GM21576 (cell line): ENCODE measurements around the gene NOXA1.
A peak's percentile ranks its signal among the peaks of the same experiment; 100 is the strongest.

Experiments
- ATAC-seq: cut with Tn5 transposase; IDR thresholded peaks from one replicate; pipeline ENCODE4 v1.9.1; 2021; ENCODE audit warnings: mild to moderate bottlenecking, moderate library complexity; ENCODE audit not compliant: unreplicated experiment

Gene NOXA1

DNA sequence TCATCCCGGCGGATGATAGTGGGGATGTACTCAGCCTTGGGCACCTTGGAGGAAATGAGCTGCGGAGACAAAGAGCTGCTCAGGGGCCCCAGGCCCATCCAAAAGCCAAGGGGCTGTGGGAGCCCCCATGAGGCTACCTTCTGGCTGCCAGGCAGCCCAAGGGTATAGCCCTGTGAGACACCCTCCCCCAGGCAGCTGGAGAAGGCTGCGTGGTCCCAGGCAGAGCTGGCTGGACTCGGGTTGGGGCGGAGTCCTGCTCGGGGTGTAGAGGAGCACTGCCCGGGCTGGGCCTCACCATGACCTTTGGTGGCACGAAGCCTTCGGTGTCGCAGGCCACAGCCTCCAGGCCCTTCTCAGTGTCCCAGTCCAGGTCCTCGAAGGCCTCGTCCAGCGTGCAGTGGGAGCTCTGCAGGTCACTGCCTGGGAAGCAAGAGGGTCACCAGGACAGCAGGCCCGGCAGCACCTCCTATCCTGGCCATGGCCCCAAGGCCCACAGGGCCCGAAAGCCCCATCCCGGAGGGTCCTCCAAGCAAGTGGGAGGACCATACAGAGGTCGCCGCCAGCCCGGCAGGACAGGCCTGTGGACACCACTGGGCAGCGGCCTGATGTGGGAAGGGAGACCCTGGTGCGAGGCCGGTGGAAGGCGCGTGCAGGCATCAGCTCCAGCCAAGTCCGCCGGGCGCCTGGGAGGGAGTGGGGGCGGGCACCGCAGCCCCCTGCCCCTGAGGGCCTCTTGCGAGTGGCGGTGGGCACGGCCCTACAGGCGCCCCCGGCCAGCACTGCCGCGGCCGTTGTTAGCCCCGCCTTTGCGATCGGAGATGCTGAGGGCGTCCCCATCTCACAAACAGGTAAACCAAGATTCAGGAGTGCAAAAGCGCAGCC lies 29.8 kb downstream of the NOXA1 start:
- ATAC-seq = no peak

DNA sequence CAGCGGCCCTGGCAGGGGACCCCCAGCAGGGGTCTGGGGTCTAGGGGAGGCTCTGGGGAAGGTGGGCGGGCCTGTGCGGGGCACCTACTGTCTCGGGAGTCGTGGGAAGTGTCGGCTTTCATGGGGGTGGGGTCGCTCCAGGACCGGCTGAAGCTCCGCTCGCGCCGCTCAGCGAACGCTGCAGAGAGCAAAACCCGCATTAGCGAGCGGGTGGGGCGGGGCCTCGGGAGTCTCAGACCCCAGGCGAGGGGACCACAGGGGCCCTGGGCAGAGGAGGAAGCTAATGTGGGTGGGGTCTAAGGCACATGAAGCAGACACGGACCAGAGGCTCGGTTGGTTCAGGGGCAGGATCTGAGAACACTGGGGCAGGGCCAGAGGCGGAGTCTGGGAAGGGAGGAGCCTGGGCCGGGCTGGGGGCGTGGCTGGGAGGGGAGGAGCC lies 30.5 kb downstream of the NOXA1 start:
- peak; percentile 46 for ATAC-seq

DNA sequence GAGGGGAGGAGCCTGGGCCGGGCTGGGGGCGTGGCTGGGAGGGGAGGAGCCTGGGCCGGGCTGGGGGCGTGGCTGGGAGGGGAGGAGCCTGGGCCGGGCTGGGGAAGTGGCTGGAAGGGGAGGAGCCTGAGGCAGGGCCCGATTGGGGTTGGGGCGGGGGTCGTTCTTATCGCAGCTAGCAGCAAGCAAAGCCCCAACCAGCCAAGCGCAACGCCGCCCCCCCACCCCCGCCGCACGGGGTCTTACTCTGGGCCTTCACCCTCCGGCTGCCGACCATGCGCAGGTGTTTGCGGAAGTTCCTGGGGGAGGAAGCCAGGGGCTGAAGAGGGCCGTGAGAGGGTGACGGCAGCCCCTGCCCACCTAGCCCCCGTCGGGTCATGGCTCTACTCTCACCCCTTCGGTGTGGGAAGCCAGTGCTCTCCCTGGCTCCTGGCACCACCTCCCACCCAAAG lies 31.0 kb downstream of the NOXA1 start:
- ATAC-seq = no peak

DNA sequence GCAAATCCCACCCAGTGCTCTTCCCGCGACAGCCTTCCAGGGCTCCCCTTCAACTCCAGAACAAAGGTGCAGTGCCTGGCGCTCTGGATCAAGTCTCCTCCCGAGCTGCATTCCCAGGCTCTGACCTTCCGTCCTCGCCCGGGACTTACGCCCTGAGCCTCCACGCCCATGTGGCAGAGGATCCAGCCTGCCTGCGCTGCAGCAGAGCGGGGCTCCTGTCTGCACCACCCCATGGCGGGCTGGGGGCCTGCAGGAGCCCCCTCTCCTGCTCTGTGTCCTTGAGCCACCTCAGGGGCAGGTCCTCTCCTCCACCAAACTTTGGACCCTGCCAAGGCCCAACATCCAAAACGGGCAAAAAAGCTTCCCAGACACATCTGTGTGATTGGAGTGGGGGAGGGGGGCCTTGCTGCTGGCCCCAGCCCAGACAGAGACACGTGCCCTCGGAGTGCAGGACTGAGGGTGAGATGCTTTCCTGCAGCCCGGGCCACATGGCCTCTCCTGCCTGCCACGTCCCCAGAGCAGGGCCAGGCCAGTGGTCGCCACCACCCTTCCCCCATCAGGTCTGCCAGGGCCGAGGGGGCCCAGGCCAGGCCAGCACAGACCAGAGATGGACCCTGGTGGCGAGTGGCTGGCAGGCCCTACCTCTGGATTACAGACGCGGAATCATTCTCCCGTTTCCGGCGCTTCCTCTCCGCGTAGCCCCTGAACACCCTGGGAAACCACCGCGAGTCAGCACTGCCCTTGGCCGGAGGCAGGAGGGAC lies 31.6 kb downstream of the NOXA1 start:
- no peak for ATAC-seq

DNA sequence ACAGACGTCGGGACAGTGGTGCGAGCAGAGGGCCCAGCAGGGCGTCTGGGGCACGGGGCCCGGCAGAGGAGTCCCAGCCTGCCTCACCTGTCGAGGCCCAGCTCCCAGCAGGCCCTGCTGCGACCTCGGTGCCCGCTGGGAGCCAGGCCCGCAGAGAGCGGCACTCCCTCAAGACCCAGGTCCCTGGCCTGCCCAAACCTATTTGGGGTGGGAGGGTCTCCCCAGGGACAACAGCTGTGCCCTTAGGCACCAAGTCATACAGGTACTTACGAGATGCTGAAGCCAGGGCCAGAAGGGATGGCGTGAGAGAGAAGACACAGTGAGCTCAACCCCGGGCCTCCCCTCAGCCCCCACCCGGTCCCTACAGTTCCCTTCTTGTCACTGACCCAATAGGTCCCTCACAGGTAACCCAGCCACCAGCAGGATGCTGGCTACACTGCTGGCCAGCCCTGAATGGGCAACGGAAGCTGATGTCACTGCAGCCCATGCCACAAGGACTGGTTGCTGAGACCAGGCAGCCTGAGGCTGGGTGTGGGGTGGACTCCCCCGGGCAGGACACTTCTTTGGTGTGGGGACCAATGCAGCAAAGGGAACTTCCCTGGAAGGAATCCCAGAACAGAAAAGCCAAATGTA lies 32.3 kb downstream of the NOXA1 start:
- no peak for ATAC-seq

DNA sequence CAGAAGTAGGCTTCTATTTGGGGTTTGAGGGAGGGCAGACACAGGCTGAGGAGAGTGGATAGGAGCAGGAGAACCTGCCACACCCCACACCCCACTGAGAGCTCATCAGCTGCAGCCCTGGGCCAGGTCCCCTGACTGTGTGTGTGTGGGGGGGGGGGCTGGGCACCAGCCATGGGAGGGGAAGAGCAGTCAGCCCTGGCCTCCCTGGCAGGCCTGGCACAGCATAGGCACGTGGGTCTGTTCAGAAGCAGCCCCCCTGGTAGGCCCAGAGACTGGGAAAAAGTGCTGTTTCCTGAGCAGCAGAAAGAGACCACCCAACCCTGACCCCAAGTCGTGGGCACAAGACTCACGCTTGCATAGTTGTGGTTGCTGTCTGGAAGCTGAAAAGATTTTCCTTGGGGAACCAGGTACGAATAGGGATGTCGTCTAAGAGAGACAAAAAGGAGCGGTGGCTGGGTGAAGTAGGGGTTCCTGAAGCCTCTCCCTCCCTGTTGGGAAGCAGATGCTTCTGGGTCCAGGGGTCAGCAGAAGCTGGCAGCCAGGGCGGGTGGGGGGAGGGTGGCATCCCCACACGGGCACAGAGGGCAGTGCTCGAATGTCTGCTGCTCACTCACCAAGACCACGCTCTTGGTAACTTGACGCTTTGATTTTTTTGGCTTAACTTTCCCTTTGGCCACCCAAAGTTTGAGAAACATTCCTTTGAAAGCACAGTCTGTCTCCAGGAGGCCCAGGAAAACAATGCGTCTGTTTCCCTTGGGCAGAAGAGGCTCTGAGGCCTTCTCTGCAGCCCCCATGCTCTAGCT lies 33.1 kb downstream of the NOXA1 start:
- no peak for ATAC-seq

DNA sequence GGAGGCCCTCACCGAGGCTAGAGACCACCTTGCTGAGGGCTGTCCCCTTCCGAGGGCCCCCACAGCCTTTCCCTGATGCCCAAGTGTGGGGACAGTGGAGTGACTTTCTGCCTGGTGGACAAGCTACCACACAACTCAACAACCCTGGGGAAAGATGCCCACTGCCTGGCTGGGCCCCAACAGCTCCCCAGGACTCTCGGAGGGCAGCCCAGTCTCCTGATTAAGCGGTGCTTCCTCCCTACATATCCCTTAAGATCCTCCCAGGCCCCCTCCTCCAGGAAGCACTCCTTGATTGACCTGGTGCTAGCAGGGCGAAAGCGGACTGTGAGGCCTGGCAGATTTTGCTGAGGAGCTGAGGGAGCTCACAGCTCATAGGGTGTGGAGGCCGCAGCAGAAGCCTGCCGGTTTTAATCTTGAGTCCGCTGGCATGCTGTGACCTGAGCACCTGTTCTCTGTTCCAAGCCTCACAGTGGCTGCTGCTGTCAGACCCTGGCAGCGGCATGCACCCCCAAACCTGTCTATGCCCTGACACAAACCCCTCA lies 33.7 kb downstream of the NOXA1 start:
- no peak for ATAC-seq

DNA sequence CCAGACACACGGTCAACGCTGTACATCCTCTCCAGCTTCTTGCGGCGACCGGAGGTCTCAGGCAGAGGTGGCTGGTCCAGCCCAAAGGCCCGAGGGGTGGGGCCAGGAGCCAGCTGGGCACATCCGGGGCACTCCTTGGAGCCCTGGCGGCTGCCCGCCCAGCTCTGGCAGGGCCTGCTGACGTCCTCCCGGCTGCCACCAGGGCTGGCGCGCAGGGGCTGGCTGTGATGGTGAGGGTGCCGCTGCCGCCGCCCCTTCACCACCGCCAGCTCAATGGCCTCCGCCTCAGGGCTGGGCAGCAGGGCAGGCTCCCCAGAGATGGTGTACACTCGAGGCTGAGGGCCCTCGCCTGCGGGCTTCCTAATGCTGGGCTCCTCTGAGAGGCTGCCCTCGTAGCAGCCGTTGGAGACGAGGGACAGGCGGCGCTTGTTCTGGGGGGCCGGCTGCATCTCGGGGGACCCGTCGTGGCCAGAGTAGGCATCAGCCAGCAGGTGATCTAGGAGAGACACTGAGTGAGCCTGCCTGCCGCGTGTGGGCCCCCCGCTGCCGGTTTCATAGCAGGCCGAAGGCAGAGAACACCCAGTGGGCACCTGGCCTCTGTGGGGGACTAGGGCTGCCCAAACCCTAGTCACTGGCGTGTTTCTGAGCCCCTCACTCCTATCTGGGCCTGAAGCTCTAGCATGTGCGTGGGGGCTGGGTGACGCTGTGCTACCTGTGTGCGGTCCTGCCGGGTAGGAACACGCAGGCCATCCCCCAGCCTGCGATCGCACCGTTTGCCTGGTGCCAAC lies 34.4 kb downstream of the NOXA1 start:
- ATAC-seq = no peak

DNA sequence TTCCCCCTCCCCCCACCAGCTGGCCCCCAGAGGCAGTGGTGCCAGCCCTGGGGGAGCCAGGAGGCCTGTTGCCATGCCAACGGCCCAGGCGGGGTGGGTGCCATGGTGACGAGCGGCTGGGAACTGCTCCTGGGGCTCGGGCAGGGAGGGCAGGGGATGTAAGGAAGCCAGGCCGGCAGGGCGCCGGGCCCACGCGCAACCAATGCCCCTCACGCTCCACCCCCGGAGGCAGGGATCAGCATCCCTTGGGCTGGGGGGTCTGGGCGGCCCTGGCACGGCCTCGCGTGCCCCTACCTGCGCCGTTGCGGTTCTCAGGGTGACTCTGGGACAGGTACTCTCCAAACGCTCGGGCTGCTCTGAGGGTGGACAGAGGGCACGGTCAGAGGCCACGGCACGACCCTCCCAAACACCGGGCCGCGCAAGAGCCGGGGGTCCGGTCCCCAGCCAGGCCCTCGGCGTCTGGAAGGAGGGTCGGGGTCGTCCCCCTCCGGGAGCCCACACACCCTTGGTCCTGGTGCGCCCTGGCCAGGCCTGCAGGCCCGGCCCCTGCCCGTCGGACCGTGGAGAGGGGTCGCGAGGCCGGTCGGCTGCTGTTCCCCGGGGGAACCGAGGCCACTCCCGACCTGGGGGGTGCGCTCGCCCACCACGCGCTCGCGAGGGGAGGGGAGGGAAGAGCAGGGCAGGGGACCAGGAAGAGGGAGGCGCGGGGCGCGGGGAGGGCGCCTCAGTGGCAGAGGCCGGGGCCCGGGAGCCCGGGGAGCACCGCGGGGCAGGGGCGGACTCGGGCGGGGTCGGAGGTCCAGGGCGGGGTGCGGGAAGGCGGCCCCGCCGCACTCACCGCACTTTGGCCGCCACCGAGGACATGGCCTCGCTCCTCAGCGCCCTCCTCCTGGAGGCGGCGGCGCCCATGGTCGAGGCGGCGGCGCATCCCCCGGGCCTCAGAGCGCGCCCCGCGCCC lies 35.3 kb downstream of the NOXA1 start:
- ATAC-seq = peak; percentile 1

DNA sequence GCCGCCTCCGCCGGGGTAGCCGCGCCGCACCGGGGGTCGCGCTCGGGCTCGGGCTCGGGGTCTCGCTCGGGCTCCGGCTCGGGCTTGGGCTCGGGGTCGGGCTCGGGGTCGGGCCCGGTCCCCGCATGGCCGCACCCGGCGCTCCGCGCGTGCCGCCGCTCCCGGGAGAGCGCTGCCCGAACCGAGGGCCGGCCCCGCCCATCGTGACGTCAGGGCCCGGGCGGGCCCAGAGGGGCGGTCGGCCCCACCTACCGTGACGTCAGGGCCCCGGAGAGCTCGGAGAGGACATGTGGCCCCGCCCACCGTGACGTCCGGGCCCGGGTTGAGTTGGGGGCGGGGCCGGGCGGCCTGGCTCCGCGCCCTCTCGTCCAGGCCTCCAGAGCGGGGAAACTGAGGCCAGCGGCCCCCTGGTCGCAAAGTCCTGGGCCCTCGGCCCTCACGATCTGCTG lies 36.0 kb downstream of the NOXA1 start, which contains the start of gene NSMF:
TSS of gene NSMF (minus strand) at position 183 of the 449 bp plus-strand sequence. CDS start 232 bp downstream, outside the sequence.
- peak; percentile 42 for ATAC-seq

DNA sequence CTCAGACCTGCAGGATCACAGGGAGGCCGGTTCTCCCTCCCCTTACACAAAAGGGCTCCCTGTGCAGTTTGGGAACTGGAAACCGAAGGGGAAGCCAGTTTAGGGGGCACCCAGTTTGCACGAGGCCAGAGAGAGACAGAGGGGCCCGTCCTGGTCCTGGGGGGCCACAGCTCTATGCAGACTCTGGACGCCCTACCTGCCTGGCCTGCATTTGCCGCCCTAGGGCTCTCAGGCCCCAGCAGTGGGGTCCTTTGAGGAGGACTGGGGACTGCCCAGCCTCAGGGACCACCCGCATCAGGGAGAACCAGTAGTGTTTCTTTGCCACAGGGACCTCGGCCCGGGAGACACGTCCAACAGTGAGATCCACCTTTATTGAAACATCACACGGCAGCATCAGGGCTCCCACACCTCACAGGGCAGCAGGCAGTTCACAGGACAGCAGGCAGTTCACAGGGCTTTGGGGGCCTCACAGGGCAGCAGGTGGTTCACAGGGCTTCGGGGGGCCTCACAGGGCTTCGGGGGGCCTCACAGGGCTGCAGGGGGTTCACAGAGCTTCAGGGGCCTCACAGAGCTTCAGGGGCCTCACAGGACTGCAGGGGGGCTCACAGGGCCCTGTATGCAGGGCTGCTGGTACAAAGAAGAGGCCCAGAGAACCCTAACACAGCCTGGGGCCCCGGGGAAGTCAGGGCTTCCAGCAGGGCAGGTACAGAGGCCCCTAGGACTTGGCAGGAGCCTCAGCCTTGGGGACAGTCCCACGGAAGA lies 36.6 kb downstream of the NOXA1 start:
- no peak for ATAC-seq

DNA sequence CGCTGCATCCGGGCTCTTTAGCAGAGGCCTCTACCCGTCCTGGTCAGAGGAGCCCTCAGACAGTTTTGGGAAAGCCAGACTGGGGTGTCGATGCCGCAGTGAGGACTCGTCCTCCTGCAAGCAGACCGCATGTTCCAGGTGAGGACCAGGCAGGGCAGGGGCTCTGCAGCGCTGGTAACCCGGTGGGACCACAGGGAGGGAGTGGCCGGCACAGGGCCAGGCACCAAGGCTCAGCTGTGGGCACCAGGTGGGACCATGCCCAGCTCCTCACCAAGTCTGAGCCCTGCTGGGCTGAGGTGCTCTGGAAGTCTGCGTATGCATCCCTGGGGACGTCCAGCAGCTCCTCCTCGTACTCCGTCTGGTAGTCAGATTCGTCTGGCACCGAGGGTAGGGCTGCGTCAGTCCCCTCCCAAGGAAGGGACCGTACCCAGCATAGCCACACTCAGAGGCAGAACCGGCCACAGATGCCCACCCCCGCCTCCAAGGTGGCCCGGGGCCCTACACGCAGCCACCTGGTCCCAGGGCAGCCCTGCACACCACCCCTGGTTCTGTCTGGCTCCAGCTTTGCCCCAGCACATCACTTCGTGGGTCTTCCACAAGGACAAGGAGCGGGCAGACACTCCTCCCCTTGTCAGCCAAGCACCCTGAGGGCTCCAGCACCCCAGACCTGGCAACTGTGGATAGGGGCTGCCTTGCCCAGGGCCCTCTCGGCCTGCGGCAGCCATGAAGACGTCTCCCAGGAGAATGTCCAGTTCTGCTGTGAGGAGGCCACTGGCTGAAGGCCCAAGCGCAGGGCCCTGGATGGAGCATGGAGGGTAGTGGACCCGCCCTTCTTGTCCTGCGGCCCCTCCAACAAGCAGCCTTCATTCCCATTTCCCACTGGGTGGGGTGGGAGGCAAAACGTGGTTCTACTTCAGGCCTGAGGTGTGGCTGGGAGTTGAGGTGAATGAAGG lies 37.4 kb downstream of the NOXA1 start:
- ATAC-seq = no peak

DNA sequence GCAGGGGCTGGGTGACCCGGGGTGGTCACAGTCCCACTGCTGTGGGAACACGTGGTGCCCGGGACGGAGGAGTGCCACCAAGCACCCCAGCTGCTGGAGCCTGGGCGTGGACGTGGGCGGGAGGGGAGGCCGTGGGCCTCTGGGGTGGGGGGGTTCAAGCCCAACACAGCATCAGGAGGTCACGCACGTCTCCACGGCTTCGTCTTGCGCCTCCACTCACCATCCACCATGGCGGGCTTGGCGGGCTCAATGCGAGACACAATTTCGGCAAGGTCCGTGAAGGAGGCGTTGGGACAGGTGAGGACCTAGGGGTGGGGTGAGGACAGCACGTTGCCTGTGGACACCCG lies 38.1 kb downstream of the NOXA1 start:
- ATAC-seq = no peak

DNA sequence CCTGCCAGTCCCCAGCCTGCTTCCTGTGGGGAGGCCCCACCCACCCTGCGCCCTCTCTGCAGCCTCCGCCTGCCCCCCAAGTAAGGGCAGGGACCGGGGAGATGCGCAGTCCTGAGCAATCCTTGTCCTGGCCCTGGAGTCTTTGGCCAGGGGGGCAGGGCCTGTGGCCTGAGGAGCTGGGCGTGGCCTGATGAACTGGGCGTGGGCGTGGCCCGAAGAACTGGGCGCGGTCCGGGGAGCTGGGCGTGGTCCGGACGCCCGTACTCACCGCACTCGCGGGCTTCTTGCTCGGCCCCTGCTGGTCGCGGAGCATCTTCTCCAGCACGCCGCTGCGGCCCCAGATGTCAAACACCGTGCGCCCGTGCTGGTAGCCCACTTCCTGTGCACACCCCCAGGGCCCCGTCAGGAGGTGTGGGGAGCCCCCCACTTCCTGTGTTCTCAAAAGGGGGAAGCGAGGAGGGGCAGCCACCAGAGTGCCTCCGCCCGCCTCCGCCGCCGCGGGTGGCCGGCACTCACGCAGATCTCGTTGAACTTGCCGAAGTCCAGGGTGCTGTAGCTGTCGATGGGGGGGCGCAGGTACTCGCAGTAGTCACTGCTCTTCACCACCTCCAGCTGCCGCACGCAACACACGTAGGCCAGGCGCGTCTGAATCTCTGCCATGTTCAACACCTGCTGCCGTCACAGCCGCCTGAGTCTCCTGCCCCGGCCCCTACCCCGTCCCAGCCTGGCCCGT lies 38.6 kb downstream of the NOXA1 start:
- ATAC-seq = peak; percentile 55

DNA sequence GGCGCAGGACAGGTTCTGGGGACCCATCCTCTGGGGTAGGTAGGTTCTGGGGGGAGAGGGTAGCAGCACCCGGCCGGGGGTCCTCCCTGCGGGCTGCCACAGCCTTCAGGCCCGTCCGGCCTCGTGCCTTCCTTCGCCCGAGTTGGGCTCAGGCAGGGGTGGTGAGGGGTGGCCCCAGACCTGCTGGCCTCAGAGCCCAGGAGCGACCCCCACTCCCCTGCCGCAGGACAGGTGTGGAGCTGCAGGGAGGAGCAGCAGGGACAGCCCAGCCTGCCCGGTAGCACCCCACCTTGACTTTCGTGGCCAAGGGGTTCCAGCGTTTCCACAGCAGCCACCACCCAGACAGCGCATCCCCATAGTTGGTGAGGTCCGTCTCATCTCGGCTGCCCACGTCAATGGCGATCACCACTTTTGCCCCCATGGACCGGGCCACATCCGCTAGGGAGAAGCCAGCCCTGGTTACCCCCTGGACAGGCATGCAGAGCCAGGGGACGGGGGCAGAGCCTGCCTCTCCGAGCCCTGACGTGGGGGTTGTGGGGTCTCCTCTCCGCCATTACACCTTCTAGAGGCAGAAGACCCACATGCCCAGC lies 39.3 kb downstream of the NOXA1 start:
- ATAC-seq = no peak
